Measurements from ENCODE around the gene PRKCA. TPM values are rescaled to one million over a fixed set of nuclear protein-coding genes. Genes with fewer than 3 reads are reported as not detected.
"Not testable (repeated sequence)": the region's sequence is repeated elsewhere in the genome, so short reads cannot be mapped to it uniquely, and the experiment has no call there.

The PRKCA gene
- polyA plus RNA-seq, 4 donors, result 14.1 to 24.5 (median 22.7) TPM

DNA sequence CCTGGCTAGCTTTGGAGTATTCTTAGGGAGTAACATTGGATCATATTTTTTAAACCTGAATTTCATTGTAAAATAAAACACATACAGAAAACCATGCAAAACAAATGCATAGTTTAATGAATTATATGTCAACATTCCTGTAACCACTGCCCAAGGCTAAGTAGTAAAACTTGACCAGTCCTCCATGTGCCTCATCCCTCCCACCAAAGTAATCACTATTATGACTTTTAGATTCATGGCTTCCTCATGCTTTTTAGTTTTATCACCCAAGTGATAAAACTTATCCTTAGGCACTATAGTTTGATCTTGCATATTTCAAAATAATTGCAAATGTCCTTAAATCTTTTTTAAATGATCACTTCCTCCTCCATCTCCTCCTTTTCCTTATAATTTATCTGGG lies 20.4 kb downstream of the PRKCA start:
- DNase-seq (ENCODE audit: low read depth in 4 of 4, low spot score in 3 of 4), result no peak

DNA sequence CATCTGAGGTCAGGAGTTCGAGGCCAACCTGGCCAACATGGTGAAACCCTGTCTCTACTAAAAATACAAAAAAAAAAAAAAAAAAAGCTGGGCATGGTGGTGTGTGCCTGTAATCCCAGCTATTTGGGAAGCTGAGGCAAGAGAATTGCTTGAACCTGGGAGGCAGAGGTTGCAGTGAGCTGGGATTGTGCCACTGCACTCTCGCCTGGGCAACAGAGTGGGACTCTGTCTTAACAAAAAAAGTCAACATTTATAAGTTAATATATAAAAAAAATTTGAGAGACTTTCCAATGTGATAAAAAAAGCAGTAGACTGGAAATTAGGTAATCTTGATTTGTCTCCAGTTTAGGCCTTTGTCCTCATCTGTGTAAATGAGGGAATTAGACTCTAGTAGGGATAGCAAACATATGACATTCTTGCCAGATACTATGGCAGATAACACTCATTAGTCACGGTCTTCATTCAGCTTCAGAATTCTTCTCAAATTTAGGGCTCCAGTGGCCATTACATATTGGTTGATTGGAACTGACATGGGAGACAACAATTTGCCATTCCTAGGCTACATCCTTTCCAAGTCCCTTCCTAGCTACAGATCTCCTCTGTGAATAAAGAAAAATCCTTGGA lies 22.1 kb downstream of the PRKCA start:
- not testable (repeated sequence) for DNase-seq (ENCODE audit: low read depth in 4 of 4, low spot score in 3 of 4)

DNA sequence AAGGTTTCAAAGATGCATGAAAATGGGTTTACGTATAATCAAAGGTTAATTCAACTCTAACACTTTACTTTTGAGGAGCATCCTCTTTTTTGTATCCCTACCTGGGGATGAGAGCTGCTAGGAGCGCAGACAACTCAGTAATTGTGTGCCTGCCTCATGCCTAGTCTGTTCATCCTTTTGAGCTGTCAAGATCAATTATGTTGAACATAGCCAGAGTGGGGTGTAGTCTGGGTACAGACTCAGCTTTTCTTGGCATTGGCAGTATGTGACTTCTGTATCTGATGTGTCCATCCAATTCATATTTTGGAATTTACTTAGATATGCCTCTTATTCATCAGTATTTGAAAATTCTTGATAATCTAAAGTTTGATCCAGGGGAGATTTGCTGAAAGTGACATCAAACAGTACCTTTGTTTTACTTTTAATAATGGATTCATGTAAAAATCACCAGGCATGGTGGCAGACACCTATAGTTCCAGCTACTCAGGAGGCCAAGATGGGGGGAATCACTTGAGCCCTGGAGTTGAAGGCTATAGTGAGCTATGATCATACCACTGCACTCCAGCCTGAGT lies 24.1 kb downstream of the PRKCA start:
- DNase-seq (ENCODE audit: low read depth in 4 of 4, low spot score in 3 of 4), result no peak

DNA sequence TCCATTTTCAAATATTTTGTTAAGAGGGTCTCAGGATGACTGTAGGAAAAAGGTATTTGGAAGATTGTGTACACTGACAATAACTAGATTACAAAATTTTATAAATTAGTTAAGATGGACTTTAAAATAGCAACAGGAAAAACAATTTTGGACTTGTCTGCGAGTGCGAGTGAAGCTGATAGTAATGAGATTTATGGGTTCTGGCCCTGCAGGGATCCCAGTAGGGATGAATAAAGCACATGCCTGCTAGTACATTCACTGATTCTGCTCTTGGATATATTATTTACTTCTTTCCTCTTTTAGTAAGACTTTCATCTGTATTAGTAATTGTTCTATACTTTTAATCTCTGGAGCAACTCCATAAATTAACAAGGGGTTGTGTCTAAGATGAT lies 28.2 kb downstream of the PRKCA start:
- DNase-seq (ENCODE audit: low read depth in 4 of 4, low spot score in 3 of 4), result no peak

DNA sequence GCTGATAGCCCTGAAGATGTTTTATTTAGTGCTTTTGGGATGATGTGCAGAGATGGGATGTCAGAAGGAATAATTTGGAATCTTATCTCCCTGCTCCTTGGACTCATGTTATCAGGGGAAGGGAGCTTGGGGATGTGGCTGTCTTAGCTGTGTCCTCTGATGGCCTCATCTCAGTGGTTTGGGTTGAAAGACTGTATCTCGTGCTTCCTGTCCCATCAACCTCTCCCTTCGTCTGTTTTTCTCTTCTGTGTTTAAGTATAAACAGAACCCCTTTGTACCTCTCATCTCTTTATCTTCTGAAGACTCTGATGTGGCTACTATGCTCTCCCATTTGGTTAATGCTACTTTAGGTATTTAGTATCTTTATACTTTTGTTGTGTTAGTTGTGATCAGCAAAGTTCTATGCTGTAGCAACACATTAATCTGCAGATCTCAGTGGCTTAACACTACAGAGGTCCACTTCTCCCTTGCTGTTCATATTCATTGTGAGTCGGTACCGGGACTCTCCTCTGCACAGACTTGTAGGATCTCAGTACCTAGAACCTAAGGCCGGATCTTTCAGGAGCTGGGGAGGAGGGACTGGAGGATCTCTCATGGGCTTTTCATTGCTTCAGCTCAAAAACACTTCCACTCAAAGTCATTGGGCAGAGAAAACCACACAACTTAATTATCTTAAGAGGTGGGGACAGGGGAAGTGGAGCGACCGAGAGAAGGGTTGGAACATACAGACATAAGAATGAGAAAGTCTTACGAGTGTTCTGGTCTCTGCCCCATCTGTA lies 28.8 kb downstream of the PRKCA start:
- DNase-seq (ENCODE audit: low read depth in 4 of 4, low spot score in 3 of 4), result no peak

DNA sequence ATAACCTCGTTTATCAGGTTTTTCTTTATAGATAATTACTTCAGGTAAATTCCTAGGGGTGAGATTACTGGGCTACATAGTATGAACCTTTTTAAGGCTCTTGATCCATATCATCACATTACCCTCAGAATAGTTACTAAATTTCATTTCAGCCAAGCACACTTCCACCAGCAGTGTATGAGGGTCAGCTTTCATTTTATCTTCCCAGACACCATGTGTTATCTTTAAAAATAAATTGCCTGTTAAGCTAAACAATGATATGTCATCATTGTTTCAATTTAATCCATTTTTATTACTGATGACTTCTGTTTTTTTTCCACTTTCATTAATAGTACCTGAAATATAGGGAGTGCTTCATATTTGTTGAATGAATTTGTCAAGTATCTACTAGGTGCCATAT lies 33.4 kb downstream of the PRKCA start:
- no peak for DNase-seq (ENCODE audit: low read depth in 4 of 4, low spot score in 3 of 4)

DNA sequence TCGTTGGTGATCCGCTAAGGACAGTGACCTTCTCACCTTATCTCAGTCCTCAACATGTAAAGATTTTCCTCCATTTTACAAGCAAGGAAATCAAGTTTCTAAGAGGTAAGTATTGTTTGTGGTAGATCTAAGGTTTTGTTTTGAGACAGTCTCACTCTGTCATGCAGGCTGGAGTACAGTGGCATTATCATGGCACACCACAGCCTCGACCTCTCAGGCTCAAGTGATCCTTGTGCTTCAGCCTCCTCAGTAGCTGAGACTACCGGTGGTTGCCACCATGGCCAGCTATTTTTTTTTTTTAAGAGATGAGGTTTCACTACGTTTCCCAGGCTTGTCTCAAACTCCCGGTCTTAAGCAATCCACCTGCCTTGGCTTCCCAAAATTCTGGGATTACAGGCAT lies 34.9 kb downstream of the PRKCA start:
- no peak for DNase-seq (ENCODE audit: low read depth in 4 of 4, low spot score in 3 of 4)

DNA sequence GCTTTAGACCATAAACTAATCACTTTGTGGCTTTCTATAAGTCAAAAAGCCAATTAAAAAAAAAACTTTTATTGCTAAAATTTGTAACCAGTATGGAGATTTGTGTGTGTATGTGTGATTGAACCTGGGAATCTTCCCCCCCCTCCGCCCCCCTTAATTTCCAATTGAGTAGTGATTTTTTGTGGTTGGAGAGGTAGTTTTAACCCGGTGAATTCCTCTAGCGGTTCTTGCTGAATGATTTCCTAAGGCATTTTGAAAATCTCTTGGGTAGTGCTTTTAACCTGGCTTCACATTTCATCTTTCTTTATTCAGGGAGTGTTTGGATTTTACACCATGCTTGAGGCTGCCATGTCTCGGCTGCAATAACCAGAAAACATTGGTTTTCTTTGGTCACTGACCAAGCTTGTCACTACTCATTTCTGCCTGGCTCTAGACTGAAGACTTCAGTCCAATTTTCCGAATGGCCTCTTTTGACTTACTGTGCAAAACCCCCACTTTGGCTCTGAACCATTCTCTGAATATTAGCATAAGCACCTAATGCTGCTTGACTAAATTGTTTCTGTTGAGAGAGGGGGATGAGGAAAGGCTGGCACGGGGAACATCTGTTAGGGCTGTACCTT lies 35.6 kb downstream of the PRKCA start:
- no peak for DNase-seq (ENCODE audit: low read depth in 4 of 4, low spot score in 3 of 4)

DNA sequence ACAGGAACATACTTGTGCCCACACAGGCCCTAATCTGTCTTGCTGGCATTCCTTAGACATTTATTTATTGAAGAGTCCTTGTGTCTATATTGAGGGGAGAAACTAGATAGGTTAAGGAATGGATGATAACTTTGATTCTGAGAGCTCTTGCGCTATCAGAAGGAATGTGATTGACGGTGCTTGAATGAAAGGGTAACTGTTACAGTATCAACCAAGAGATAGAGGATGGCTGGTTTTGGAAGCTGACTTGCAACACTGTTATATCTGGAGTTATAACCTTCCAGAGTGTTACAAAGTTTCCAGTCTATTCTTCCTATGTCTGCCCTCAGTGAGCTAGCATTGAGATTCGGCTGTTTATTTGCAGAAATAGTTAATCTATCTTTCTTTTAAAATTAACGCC lies 36.5 kb downstream of the PRKCA start:
- DNase-seq (ENCODE audit: low read depth in 4 of 4, low spot score in 3 of 4), result no peak

DNA sequence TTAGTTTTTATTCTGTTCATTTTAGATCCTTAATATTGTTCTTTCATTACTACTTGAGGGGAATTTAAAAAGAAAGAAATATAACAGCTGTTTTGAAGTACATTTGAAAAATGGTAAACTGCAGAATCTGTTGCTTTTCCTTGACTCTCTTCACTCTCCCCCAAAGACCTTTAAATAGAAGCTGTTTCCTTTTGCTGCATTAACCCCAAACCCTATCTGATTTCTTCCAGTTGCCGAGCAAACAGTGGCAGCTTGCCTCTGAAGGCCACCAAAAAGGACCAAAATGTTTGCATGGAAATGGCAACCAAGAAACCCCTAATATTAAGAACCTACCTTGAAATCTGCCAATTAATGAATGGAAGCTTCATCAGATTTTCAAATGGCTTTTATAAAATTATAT lies 37.1 kb downstream of the PRKCA start:
- no peak for DNase-seq (ENCODE audit: low read depth in 4 of 4, low spot score in 3 of 4)

DNA sequence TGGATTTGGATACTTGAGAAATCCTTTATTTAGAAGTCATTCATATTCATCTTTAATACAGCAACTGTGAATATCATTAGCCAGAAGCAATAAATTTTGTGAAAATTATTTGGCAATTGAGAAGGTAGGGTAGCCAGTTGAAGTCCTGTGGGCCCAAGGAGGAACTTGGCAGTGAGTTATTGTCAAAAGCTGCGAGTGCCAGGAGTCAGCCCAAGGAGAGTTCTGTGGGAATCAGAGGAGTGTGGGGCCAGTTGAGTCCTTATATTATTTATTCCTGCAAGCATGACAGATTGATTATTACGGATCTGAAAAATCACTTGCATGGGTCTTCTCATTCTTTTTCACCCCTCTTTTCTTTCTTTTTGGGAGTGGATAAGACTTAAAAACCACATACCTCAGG lies 38.3 kb downstream of the PRKCA start:
- no peak for DNase-seq (ENCODE audit: low read depth in 4 of 4, low spot score in 3 of 4)

DNA sequence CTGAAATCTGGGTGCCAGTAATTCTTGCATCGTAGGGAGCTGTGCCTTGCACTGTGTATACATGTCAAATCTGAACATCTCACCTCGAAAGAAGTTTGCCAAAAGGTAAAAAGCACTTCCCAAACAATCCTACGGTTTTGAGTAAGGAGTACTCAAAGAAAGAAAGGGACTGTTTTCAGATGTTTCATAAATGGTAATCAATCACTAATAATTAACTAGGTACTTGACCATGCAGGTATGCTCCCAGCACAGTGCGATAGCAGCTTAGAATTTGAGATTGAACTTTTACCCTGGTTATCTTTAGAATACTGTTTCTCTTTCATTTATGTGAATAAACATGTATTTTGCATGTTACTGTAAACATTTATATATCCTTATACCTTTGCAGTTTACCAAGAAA lies 39.0 kb downstream of the PRKCA start:
- no peak for DNase-seq (ENCODE audit: low read depth in 4 of 4, low spot score in 3 of 4)

DNA sequence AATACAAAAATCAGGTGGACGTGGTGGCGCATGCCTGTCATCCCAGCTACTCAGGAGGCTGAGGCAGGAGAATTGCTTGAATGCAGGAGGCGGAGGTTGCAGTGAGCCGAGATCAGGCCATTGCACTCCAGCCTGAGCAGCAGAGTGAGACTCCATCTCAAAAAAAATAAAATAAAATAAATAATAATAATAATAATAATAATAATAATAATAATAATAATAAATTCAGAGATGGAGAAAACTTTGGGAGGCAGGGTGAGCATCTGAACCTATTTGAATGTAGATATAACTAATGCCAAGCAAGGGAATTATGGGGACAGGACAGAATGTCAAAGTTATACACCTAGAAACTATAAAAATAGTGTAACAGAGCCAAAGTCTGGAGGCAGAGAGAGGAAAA lies 39.9 kb downstream of the PRKCA start:
- DNase-seq (ENCODE audit: low read depth in 4 of 4, low spot score in 3 of 4), result not testable (repeated sequence)

DNA sequence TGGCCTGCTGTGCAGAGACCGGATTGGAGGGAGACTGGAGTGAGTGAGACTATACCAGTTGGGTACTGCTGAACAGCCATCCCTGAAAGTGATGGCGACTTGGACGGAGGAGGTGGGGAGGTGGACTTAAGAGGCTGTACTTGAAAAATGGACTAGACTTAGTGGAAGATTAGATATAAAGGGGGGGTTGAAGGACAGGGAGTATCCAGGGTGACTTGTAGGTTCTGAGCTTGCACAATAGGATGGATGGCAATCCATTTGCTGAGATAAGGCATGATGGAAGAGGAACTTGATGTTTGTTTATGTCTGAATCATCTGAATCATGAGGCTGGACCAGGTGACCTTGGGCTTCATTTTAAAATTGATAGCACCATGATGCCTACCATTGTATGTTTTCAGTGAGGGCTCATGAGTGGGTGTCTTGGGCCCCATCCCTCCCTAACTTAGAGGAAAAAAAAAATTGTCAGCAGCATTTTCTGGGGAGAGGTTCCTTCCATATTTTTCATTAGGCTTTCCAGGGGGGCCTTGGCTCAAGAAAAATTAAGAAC lies 41.2 kb downstream of the PRKCA start:
- no peak for DNase-seq (ENCODE audit: low read depth in 4 of 4, low spot score in 3 of 4)

DNA sequence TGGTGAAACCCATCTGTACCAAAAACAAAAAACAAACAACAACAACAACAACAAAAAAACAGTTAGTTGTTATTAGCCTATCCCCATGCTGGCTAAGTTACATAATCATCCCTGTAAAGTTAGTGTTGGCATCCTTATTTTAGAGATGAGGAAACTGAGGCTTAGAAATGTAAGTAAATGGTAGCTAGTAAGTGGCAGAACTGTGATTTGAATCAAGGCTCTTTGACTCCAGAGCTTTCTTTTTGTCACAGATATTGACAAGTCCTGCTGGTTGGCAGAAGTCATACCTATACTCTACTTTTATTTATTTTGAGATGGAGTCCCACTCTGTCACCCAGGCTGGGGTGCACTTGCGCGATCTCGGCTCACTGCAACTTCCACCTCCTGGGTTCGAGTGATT lies 42.1 kb downstream of the PRKCA start:
- no peak for DNase-seq (ENCODE audit: low read depth in 4 of 4, low spot score in 3 of 4)

DNA sequence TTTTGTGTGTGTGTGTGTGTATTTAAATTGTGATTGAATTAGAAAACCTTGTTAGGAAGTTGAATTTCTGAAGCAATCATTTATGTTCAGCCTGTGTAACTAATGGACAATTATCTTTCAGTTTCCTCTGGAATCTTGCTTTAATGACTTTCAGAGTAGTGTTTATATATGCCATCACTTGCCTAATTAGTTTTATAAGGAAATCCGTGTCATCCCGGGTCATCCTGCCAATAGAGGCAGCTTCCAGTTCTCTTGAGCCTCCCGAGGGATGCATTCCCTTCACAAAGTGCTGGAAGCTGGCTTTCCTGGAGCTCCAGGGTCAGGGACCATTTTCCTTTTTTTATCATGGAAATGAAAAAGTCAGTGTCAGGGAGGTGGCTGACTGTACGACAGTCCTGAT lies 42.9 kb downstream of the PRKCA start:
- DNase-seq (ENCODE audit: low read depth in 4 of 4, low spot score in 3 of 4), result no peak

DNA sequence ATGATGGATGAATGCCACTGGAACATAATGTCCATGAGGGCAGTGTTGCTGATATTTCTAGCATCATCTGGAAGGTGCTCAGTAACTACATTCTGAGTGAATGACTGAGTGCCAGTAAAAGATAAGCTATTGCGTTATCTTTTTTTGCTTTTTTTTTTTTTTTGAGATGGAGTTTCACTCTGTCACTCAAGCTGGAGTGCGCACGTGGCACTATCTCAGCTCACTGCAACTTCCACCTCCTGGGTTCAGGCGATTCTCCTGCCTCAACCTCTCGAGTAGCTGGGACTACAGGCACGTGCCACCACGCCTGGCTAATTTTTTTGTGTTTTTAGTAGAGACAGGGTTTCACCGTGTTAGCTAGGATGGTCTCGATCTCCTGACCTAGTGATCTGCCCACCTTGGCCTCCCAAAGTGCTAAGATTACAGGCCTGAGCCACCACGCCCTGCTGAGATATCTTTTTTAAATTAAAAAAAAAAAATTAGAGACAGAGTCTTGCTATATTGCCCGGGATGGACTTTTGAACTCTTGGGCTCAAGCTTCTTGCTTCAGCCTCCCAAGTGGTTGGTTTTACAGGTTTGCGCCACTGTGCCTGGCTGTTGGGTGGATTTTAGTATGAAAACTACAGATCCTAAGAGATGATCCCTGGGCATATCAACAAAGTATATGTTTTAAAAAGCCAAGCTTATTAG lies 43.7 kb downstream of the PRKCA start:
- not testable (repeated sequence) for DNase-seq (ENCODE audit: low read depth in 4 of 4, low spot score in 3 of 4)

DNA sequence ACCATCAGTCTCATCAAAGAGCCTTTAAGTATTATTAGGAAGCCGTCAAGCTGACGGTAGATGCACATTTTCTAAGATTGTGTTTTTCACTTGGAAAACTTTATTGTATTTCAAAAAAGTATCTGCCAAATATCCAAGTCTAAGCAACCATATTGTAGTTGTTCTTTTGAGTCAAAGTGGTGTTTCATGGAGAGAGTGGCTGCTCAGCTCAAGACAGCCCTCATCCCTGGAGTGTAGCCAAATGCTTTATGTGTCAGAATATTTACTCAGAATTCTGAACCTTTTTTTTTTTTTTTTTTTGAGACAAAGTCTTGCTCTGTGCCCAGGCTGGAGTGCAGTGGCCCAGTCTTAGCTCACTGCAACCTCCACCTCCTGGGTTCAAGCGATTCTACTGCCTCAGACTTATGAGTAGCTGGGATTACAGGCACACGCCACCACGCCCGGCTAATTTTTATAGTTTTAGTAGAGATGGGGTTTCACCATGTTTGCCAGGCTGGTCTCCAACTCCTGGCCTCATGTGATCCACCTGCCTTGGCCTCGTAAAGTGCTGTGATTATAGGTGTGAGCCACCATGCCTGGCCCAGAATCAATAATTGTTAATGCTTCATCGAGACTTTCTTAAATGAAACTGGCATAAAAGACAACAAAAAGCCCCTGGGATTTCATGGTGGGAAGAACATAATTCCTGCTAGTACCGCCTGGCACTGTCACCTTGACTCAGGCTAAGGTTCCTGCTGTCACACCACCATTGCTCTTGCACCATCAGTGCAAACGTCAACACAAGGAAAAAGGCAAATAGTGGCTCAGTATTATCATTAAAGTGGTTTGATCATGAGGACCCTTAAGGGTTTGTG lies 45.5 kb downstream of the PRKCA start:
- no peak for DNase-seq (ENCODE audit: low read depth in 4 of 4, low spot score in 3 of 4)

DNA sequence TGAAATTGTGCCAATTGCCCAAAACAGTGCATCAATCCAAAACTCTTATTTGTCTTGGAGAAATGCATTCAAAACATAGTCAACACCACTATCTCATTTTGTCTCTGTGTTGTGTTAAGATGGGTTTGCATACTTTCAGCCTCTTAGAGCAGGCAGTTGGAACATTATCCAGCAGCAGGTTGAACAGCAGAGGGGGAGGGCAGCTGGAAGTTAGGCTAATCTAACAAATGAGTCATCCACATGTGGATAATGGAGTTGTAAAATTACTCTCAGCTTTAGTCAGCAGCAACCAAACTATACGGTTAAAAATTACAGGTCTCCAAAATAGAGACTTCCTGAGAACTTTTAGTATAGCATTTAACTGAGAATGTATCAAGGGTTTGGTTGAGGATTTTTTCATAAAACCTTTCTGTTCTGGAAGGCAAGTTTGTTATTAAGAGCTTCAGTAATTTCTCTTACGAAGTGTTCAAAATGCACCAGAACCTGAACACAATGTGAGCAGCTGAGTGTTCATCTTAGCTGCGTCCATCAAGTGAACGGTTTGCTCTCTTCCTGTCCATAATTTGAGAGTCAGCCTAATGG lies 46.3 kb downstream of the PRKCA start:
- DNase-seq (ENCODE audit: low read depth in 4 of 4, low spot score in 3 of 4), result no peak
